GM12801 (cell line): Measurements from ENCODE around the gene ENAH.

Experiments used
- TF ChIP-seq, protein P1 (sequence below): IDR thresholded peaks from one replicate; pipeline ENCODE4 v1.5.1; 2011; ENCODE audit warnings: control low read depth; ENCODE audit not compliant: insufficient read length; ENCODE audit errors: extremely low read depth

ENAH gene

DNA sequence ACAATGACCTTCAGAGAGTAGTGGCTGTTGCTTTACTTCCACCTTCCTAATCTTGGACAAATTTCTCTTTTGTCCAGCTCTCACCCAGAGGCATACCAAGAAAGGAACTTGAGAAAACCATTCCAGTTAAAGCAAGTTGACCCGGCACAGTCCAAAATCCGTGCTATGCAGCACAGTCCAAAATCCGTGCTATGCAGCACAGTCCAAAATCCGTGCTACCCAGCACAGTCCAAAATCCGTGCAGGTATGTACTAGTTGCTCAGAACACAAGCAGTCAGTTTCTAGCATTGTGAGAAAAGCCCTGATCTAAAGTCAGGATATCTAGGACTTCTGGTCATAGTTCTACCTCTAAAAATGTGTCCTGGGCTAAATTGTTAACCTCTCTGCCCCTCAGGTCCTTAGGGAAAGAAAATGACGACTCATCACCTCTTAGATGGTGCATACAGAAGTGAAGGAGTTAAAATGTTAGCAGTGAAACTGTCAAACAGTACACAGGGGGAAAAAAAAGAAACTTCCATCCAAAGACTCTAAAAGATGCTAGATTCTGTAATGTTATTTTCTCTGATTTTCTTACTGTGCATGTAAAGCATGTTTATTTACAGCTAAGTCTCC is 40.3 kb upstream of the ENAH start:
- TF ChIP-seq, protein P1, sequence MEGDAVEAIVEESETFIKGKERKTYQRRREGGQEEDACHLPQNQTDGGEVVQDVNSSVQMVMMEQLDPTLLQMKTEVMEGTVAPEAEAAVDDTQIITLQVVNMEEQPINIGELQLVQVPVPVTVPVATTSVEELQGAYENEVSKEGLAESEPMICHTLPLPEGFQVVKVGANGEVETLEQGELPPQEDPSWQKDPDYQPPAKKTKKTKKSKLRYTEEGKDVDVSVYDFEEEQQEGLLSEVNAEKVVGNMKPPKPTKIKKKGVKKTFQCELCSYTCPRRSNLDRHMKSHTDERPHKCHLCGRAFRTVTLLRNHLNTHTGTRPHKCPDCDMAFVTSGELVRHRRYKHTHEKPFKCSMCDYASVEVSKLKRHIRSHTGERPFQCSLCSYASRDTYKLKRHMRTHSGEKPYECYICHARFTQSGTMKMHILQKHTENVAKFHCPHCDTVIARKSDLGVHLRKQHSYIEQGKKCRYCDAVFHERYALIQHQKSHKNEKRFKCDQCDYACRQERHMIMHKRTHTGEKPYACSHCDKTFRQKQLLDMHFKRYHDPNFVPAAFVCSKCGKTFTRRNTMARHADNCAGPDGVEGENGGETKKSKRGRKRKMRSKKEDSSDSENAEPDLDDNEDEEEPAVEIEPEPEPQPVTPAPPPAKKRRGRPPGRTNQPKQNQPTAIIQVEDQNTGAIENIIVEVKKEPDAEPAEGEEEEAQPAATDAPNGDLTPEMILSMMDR = no peak

DNA sequence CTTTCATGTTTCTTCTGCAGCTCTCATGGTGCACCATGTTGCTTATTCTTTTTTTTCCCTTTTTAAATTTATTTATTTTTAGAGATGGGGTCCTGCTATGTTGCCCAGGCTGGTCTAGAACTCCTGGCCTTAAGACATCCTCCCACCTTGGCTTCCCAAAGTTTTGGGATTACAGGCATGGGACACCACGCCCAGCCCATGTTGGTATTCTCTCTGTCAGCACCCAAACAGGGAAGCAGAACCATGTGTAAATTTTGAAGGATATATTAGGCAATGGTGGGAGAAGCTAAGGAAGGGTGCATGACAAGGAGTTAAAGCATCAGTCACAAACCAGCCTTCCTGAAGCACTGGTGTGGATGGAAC is 39.6 kb upstream of the ENAH start:
- TF ChIP-seq, protein P1 = no peak

DNA sequence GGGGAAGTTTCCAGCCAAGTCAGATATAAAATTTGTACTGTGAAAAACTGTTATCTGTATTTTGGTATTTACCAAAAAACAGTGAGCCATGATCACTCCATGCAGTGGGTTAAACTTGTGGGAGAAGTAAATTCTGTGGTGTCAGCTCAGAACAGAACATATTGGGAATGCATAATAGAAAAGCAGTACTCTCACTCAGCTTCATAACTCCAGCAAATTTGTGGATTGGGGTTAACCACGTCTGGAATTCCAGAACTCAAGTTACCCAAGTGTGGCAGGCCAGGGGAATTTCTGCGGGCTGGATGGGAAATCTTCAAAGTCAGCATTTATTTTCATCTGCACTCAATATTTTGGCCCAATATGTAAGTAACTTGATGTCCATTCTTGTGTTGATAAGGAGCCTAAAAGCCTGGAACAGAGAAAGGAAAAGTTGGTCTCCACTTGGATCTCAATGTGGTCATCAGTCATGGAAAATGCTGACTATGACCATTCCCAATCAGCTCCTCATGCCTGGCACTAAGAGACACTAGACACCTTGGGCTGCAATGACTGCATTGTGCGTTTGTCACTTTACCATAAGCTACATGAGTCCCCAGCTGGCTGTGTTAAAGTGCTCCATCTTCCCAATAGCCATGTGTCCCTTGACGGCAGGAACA is 39.1 kb upstream of the ENAH start:
- TF ChIP-seq, protein P1 = no peak

DNA sequence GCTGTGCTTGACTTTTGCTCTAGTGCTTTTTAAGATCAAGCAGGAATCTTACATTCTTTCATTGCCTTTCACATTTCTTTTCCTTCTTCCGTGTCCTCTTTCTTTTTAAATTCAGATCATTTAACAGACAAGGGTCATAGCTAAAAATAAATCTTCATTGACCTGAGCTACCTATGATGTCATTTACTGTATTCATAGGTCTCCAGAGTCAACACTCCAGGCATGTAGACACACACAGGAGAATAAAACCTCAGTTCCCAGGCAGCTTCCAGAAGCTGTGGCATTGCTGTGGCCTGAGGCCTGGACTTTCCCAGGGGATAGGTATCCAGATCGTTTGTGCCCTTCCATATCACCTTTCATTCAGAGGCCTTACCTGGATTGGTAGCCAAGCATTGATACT is 38.5 kb upstream of the ENAH start:
- TF ChIP-seq, protein P1 = no peak

GRCh38 chr1:225689882-225690459 is 37.0 kb upstream of the ENAH start:
- TF ChIP-seq, protein P1 = no peak

DNA sequence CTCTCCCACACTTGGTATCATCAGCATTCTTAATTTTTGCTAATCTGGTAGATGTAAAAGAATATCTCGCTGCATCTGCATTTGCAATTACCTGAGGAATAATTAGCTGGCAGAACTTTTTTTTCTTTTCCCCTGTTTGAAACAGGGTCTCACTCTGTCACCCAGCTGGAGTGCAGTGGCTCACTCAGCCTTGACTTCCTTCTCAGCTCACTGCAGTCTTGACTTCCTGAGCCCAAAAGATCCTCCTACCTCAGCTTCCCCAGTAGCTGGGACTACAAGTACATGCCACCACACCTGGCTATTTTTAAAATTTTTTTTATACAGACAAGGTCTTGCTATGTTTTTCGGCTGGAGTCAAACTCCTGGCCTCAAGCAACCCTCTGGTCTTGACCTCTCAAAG is 35.4 kb upstream of the ENAH start:
- TF ChIP-seq, protein P1 = no peak

GRCh38 chr1:225685476-225686176 is 32.7 kb upstream of the ENAH start:
- TF ChIP-seq, protein P1 = no peak
